Measurements from ENCODE around the gene GJB3.

Gene GJB3

GRCh38 chr1:34779962-34780361, 1.1 kb upstream of the GJB3 start:
- no peak for TF ChIP-seq CTBP1 (IDR thresholded peaks at IDR 0.05; ENCODE audit: borderline replicate concordance)
- TF ChIP-seq HDGF (IDR thresholded peaks at IDR 0.05; ENCODE audit: borderline replicate concordance) = no peak
- TF ChIP-seq L3MBTL2 (conservative IDR thresholded peaks at IDR 0.05) = no peak
- no peak for TF ChIP-seq FOXK2 (IDR thresholded peaks at IDR 0.05)
- no peak for TF ChIP-seq ELF4 (IDR thresholded peaks at IDR 0.05)
- no peak for TF ChIP-seq TARDBP (IDR thresholded peaks at IDR 0.05)
- no peak for TF ChIP-seq PKNOX1 (IDR thresholded peaks at IDR 0.05)
- TF ChIP-seq SP1 (IDR thresholded peaks at IDR 0.05) = no peak
- TF ChIP-seq BHLHE40 (IDR thresholded peaks at IDR 0.05; ENCODE audit: borderline replicate concordance) = no peak
- TF ChIP-seq ZNF384 (IDR thresholded peaks at IDR 0.05) = no peak
- no peak for TF ChIP-seq SUZ12 (IDR thresholded peaks at IDR 0.05)
- no peak for TF ChIP-seq FOXA1 (IDR thresholded peaks at IDR 0.05)
- no peak for TF ChIP-seq LEF1 (IDR thresholded peaks at IDR 0.05; ENCODE audit: borderline replicate concordance)
- TF ChIP-seq ARNT (IDR thresholded peaks at IDR 0.05) = no peak
- no peak for TF ChIP-seq FOXM1 (IDR thresholded peaks at IDR 0.05; ENCODE audit: borderline replicate concordance)
- no peak for TF ChIP-seq NFRKB (IDR thresholded peaks at IDR 0.05)
- POLR2A ChIA-PET = no interaction called here
- CTCF ChIA-PET = no interaction called here

GRCh38 chr1:34780528-34780927, 486 bp upstream of the GJB3 start:
- CTCF ChIA-PET = no interaction called here
- POLR2A ChIA-PET = no interaction called here
- TF ChIP-seq ELF4 (IDR thresholded peaks at IDR 0.05) (no peak), NFRKB (IDR thresholded peaks at IDR 0.05) (no peak), FOXA1 (IDR thresholded peaks at IDR 0.05) (no peak), L3MBTL2 (conservative IDR thresholded peaks at IDR 0.05) (no peak), BHLHE40 (IDR thresholded peaks at IDR 0.05; ENCODE audit: borderline replicate concordance) (no peak), ARNT (IDR thresholded peaks at IDR 0.05) (no peak), FOXK2 (IDR thresholded peaks at IDR 0.05) (no peak), SUZ12 (IDR thresholded peaks at IDR 0.05) (no peak), HDGF (IDR thresholded peaks at IDR 0.05; ENCODE audit: borderline replicate concordance) (no peak), TARDBP (IDR thresholded peaks at IDR 0.05) (no peak)
- DNase-seq (ENCODE audit: extremely low spot score) = no peak

More at GRCh38 chr1:34779962-34780361, 1.1 kb upstream of the GJB3 start:
- DNase-seq (ENCODE audit: extremely low spot score) = no peak

GRCh38 chr1:34781844-34782391, 904 bp downstream of the GJB3 start:
- ChIA-PET POLR2A (no interaction called here), CTCF (interaction anchor here (1.1 kb wide), 1 partner anchor 71 kb away, joined by 6 read pairs; no protein-coding TSS in a partner anchor)
- no peak for TF ChIP-seq PKNOX1 (IDR thresholded peaks at IDR 0.05)
- TF ChIP-seq L3MBTL2 (conservative IDR thresholded peaks at IDR 0.05) = no peak
- TF ChIP-seq FOXM1 (IDR thresholded peaks at IDR 0.05; ENCODE audit: borderline replicate concordance) = no peak
- no peak for TF ChIP-seq HDGF (IDR thresholded peaks at IDR 0.05; ENCODE audit: borderline replicate concordance)
- TF ChIP-seq FOXK2 (IDR thresholded peaks at IDR 0.05) = no peak
- no peak for TF ChIP-seq SP1 (IDR thresholded peaks at IDR 0.05)
- TF ChIP-seq TARDBP (IDR thresholded peaks at IDR 0.05) = no peak
- no peak for TF ChIP-seq ELF4 (IDR thresholded peaks at IDR 0.05)
- TF ChIP-seq NFRKB (IDR thresholded peaks at IDR 0.05) = no peak
- no peak for TF ChIP-seq BHLHE40 (IDR thresholded peaks at IDR 0.05; ENCODE audit: borderline replicate concordance)
- no peak for TF ChIP-seq ARNT (IDR thresholded peaks at IDR 0.05)
- no peak for TF ChIP-seq CTBP1 (IDR thresholded peaks at IDR 0.05; ENCODE audit: borderline replicate concordance)
- no peak for TF ChIP-seq ZNF384 (IDR thresholded peaks at IDR 0.05)
- no peak for TF ChIP-seq LEF1 (IDR thresholded peaks at IDR 0.05; ENCODE audit: borderline replicate concordance)
- TF ChIP-seq SUZ12 (IDR thresholded peaks at IDR 0.05) = no peak
- no peak for TF ChIP-seq FOXA1 (IDR thresholded peaks at IDR 0.05)
- DNase-seq (ENCODE audit: extremely low spot score) = no peak

GRCh38 chr1:34784751-34785221, 3.8 kb downstream of the GJB3 start:
- TF ChIP-seq ARNT (IDR thresholded peaks at IDR 0.05) = no peak
- TF ChIP-seq ELF4 (IDR thresholded peaks at IDR 0.05) = no peak
- TF ChIP-seq FOXK2 (IDR thresholded peaks at IDR 0.05) = no peak
- TF ChIP-seq FOXM1 (IDR thresholded peaks at IDR 0.05; ENCODE audit: borderline replicate concordance) = no peak
- no peak for TF ChIP-seq L3MBTL2 (conservative IDR thresholded peaks at IDR 0.05)
- TF ChIP-seq BHLHE40 (IDR thresholded peaks at IDR 0.05; ENCODE audit: borderline replicate concordance) = no peak
- no peak for TF ChIP-seq SUZ12 (IDR thresholded peaks at IDR 0.05)
- TF ChIP-seq SP1 (IDR thresholded peaks at IDR 0.05) = no peak
- TF ChIP-seq TARDBP (IDR thresholded peaks at IDR 0.05) = no peak
- no peak for TF ChIP-seq CTBP1 (IDR thresholded peaks at IDR 0.05; ENCODE audit: borderline replicate concordance)
- TF ChIP-seq HDGF (IDR thresholded peaks at IDR 0.05; ENCODE audit: borderline replicate concordance) = no peak
- POLR2A ChIA-PET = no interaction called here
- DNase-seq (ENCODE audit: extremely low spot score) = no peak
- CTCF ChIA-PET = no interaction called here

- no peak for DNase-seq (ENCODE audit: extremely low spot score)
- CTCF ChIA-PET = no interaction called here
- no peak for TF ChIP-seq HDGF (IDR thresholded peaks at IDR 0.05; ENCODE audit: borderline replicate concordance)
- TF ChIP-seq ELF4 (IDR thresholded peaks at IDR 0.05) = no peak
- POLR2A ChIA-PET = no interaction called here
Measured at GRCh38 chr1:34785231-34785874, 4.3 kb downstream of the GJB3 start.

- ChIA-PET POLR2A (no interaction called here), CTCF (interaction anchor here (0.6 to 1.8 kb wide), 4 partner anchors 23 to 254 kb away, joined by 3 to 6 read pairs (median 3); no protein-coding TSS in a partner anchor)
- no peak for TF ChIP-seq SP1 (IDR thresholded peaks at IDR 0.05)
- no peak for TF ChIP-seq ARNT (IDR thresholded peaks at IDR 0.05)
- DNase-seq (ENCODE audit: extremely low spot score) = no peak
Measured at GRCh38 chr1:34785875-34786470, 5.0 kb downstream of the GJB3 start.

Data from HEK293T (cell line).